ENCODE results near the gene CMTM2. TPM values are rescaled to one million over a fixed set of nuclear protein-coding genes. Genes with fewer than 3 reads are reported as not detected.

The CMTM2 gene
- total and polyA plus RNA-seq, 9 of the 15 experiments (the other 6 are each of a cell fraction or from before 2014, with no cell fraction given) = not detected

DNA sequence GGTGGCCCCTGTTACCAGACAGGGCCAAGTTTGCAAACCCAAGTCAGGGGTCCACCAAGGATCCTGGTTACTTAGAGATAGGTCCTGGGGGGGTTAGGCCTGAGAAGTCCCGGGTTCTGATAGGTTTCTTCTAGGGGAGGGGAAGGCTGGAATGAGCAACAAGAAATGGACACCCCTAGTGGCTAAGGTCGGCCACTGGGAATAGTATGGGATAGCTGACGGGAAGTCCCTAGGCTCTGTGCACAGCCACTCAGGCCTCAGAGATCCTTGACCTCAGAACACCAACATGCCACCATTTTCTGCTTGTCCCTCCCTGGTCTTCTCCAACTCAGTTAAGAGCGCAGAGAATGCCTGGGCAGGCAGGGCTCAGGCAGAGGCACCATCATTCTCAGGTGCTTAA is 42.7 kb upstream of the CMTM2 start:
- ATAC-seq = no peak
- CTCF ChIA-PET (ENCODE audit: low intra/inter-chr PET ratio) = no interaction called here
- no peaks in the 10 kb centered on the region for H3K9me1 ChIP-seq (ENCODE audit: control insufficient read depth, insufficient read depth, low read length)
- TF ChIP-seq CBX2 (IDR thresholded peaks at IDR 0.05; ENCODE audit: insufficient read depth, low read length, poor library complexity, severe bottlenecking) (no peak), NCOA4 (IDR thresholded peaks at IDR 0.05; ENCODE audit: partially characterized antibody) (no peak), ATF2 (CRISPR knock-in tag; IDR thresholded peaks at IDR 0.05) (no peak), ZBTB26 (CRISPR knock-in tag; IDR thresholded peaks at IDR 0.05) (no peak)
- H3K9ac ChIP-seq (ENCODE audit: insufficient read depth in 1 of 2, low read depth in 2 of 2, low read length in 2 of 2) = no peak overlapping the region
- DNase-seq (ENCODE audit: extremely low read depth in 1 of 4, low spot score in 3 of 4) = no peak
- no peaks in the 10 kb centered on the region for H3K27me3 ChIP-seq (ENCODE audit: control insufficient read depth in 2 of 2, insufficient read depth in 2 of 2, low read length in 2 of 2)
- in situ Hi-C loops (cut with MboI) = no loop called here
- no peak overlapping the region for H3K27ac ChIP-seq (ENCODE audit: extremely low read depth, low read depth, low read length)
- no peak overlapping the region for H3K4me3 ChIP-seq
- peaks cover 3% of the 10 kb centered on the region; the same call in 1 of the 3 replicates for H3K36me3 ChIP-seq (ENCODE audit: control insufficient read depth, insufficient read depth, low read length)
- POLR2A ChIA-PET = no interaction called here
- H3K4me2 ChIP-seq (ENCODE audit: insufficient read depth, low read length) = no peak overlapping the region
- 69% methylated on average over 3 of the region's 4 CpGs for WGBS (ENCODE audit: insufficient coverage, low coverage, missing lambda C conversion rate)
- BruUV-seq (replicated peaks) = no TSS peak
- H2AFZ ChIP-seq (ENCODE audit: low read depth, low read length) = no peak overlapping the region
- intact Hi-C loops (cut with micrococcal nuclease) = no loop called here
- peaks cover 0 to 9% of the 10 kb centered on the region in 2 experiments; a peak in 2 of 5 replicates for H3K4me1 ChIP-seq (replicated peaks in 1 of 2; ENCODE audit: control insufficient read depth in 2 of 2, insufficient read depth in 2 of 2, low read length in 2 of 2)
- no peak for FAIRE-seq
- no peaks in the 10 kb centered on the region for H3K9me3 ChIP-seq (replicated peaks; ENCODE audit: control insufficient read depth, insufficient read depth, low read depth, low read length)
- H4K20me1 ChIP-seq (replicated peaks; ENCODE audit: control insufficient read depth, insufficient read depth, low read length) = no peaks in the 10 kb centered on the region
- H3K79me2 ChIP-seq (ENCODE audit: control insufficient read depth, insufficient read depth, low read length) = no peaks in the 10 kb centered on the region

All from K562 (cell line).